Keratinocyte (primary cell): ENCODE results near the gene SPR. TPM values are rescaled to one million over a fixed set of nuclear protein-coding genes. Genes with fewer than 3 reads are reported as not detected.
A peak's percentile ranks its signal among the peaks of the same experiment; 100 is the strongest.

Source experiments
- DNase-seq: peaks from one replicate; pipeline ENCODE4 v3.0.0-alpha.2; 2011; ENCODE audit warnings: low read depth, missing footprints, low spot score
- FAIRE-seq: peaks from 2 replicates; lab custom pipeline; 2011; peaks lifted over from hg19 to GRCh38; lab: Jason Lieb, UNC
- H2AFZ ChIP-seq: 2 replicates; pipeline ENCODE4 v1.6.0; 2012; ENCODE audit warnings: low read length, control low read depth, inconsistent platforms; ENCODE audit not compliant: control insufficient read depth
- H3K27ac ChIP-seq: 2 replicates; pipeline ENCODE4 v1.5.1; 2011; ENCODE audit warnings: low read length; ENCODE audit not compliant: control insufficient read depth, insufficient read depth
- H3K27me3 ChIP-seq: 3 replicates; pipeline ENCODE4 v1.6.0; 2011; ENCODE audit warnings: low read length; ENCODE audit not compliant: control insufficient read depth, insufficient read depth; ENCODE audit errors: extremely low read depth
- H3K36me3 ChIP-seq, 2 experiments: 2 replicates in 1 of 2; 3 replicates in 1 of 2; pipeline ENCODE4 v1.5.1; 2011; ENCODE audit warnings: low read length in 2 of 2, mild to moderate bottlenecking in 1 of 2; ENCODE audit not compliant: control insufficient read depth in 2 of 2, insufficient read depth in 2 of 2; ENCODE audit errors: extremely low read depth in 1 of 2
- H3K4me1 ChIP-seq: 3 replicates; pipeline ENCODE4 v1.5.1; 2011; ENCODE audit warnings: low read length; ENCODE audit not compliant: control insufficient read depth, insufficient read depth; ENCODE audit errors: extremely low read depth
- H3K4me2 ChIP-seq: 3 replicates; pipeline ENCODE4 v1.6.0; 2011; ENCODE audit warnings: low read depth, low read length; ENCODE audit not compliant: control insufficient read depth, insufficient read depth; ENCODE audit errors: extremely low read depth
- H3K4me3 ChIP-seq, 3 experiments: fragments of 200-600 bp in 1 of 3; sonication (generic) in 1 of 3; 2 replicates in 2 of 3; 3 replicates in 1 of 3; pipeline ENCODE4 v1.5.1; 2011 to 2016; ENCODE audit warnings: low read length in 3 of 3, mild to moderate bottlenecking in 3 of 3, control low read depth in 2 of 3, inconsistent platforms in 1 of 3, low read depth in 1 of 3, mixed read lengths in 1 of 3, mixed run types in 1 of 3, moderate library complexity in 1 of 3; ENCODE audit not compliant: control insufficient read depth in 2 of 3, insufficient read depth in 2 of 3; ENCODE audit errors: extremely low read depth in 1 of 3
- H3K79me2 ChIP-seq: 2 replicates; pipeline ENCODE4 v1.6.0; 2012; ENCODE audit warnings: low read length; ENCODE audit not compliant: control insufficient read depth, insufficient read depth
- H3K9ac ChIP-seq: 3 replicates; pipeline ENCODE4 v1.6.0; 2011; ENCODE audit warnings: low read length; ENCODE audit not compliant: control insufficient read depth, insufficient read depth; ENCODE audit errors: extremely low read depth
- H3K9me1 ChIP-seq: 3 replicates; pipeline ENCODE4 v1.6.0; 2011; ENCODE audit warnings: low read length; ENCODE audit not compliant: control insufficient read depth, insufficient read depth; ENCODE audit errors: extremely low read depth
- H3K9me3 ChIP-seq: 2 replicates; pipeline ENCODE4 v1.5.1; 2012; ENCODE audit warnings: low read depth, low read length; ENCODE audit not compliant: control insufficient read depth
- H4K20me1 ChIP-seq: 3 replicates; pipeline ENCODE4 v1.6.0; 2011; ENCODE audit warnings: low read length; ENCODE audit not compliant: control insufficient read depth, insufficient read depth; ENCODE audit errors: extremely low read depth
- CTCF ChIP-seq, 3 experiments: IDR thresholded peaks in 1 of 3; conservative IDR thresholded peaks in 1 of 3; optimal IDR thresholded peaks in 1 of 3; 2 replicates in 2 of 3; 3 replicates in 1 of 3; pipeline versions ENCODE3 to v1.5.1; 2011; ENCODE audit warnings: low read length in 3 of 3, mild to moderate bottlenecking in 3 of 3, moderate library complexity in 2 of 3, control low read depth in 1 of 3, inconsistent platforms in 1 of 3; ENCODE audit not compliant: insufficient read depth in 2 of 3; ENCODE audit errors: extremely low read depth in 1 of 3
- EZH2 ChIP-seq: IDR thresholded peaks from one replicate; pipeline ENCODE4 v1.6.1; 2012; ENCODE audit warnings: inconsistent platforms, mild to moderate bottlenecking, low read length, moderate library complexity
- dilution Hi-C: fragments of 300-500 bp; cut with MboI; formaldehyde crosslinking; loops from one replicate; pipeline ENCODE4 v1.7.0; 2020; ENCODE audit warnings: low sequenced_read_pairs; ENCODE audit not compliant: extremely low pct_ligation_motif_present
- polyA plus RNA-seq, 5 experiments: library from polyadenylated mRNA; depleted of rRNA in 3 of 5; stranded (reverse) in 3 of 5; stranded (forward) in 1 of 5; unstranded in 1 of 5; fragments of >200 nt; gene quantifications; 1 replicate in 1 of 5; 2 replicates in 3 of 5; 3 replicates in 1 of 5; pipeline versions ENCODE4 v1.2.1 to v1.2.3, GENCODE V29; 2011 to 2012; ENCODE audit warnings: missing spikeins in 2 of 5, low read depth in 1 of 5, low replicate concordance in 1 of 5

SPR gene
- polyA plus RNA-seq, 1 donor (not counting 4 experiments of a cell fraction or from before 2014, with no cell fraction given) = 25.1 TPM

- peaks cover 3% of the 10 kb centered on the region for H3K4me1 ChIP-seq
- no peaks in the 10 kb centered on the region for H3K79me2 ChIP-seq
- peaks cover 62% of the 10 kb centered on the region for H3K27me3 ChIP-seq
- H3K9me3 ChIP-seq = no peaks in the 10 kb centered on the region
- peaks cover 7% of the 10 kb centered on the region for H4K20me1 ChIP-seq
- H3K9ac ChIP-seq = no peak overlapping the region
- no peak overlapping the region for H2AFZ ChIP-seq
- no peak for DNase-seq
- no peak overlapping the region for H3K4me2 ChIP-seq
- no peak for FAIRE-seq
- H3K4me3 ChIP-seq = no peak overlapping the region
- dilution Hi-C loops = no loop called here
- no peaks in the 10 kb centered on the region for H3K9me1 ChIP-seq
- no peaks in the 10 kb centered on the region for H3K36me3 ChIP-seq
- no peak overlapping the region for H3K27ac ChIP-seq
- TF ChIP-seq CTCF (optimal IDR thresholded peaks at IDR 0.05 in 1 of 3, IDR thresholded peaks at IDR 0.05 in 1 of 3, conservative IDR thresholded peaks at IDR 0.05 in 1 of 3; ENCODE audit: extremely low read depth in 1 of 3, insufficient read depth in 2 of 3, low read length in 3 of 3) = no peak
- no peak for TF ChIP-seq EZH2
Observed at GRCh38 chr2:72911256-72911655, 24.0 kb downstream of the SPR start.

- Histone ChIP-seq H3K27me3 (peaks cover 71% of the 10 kb centered on the region), H3K27ac (no peak overlapping the region), H3K9me1 (no peaks in the 10 kb centered on the region), H4K20me1 (peaks cover 8% of the 10 kb centered on the region), H3K4me2 (no peak overlapping the region), H2AFZ (no peak overlapping the region), H3K4me1 (peaks cover 17% of the 10 kb centered on the region), H3K9me3 (no peaks in the 10 kb centered on the region), H3K9ac (no peak overlapping the region), H3K36me3 (no peaks in the 10 kb centered on the region), H3K4me3 (no peak overlapping the region), H3K79me2 (no peaks in the 10 kb centered on the region)
- dilution Hi-C loops = no loop called here
- no peak for DNase-seq
- TF ChIP-seq CTCF (optimal IDR thresholded peaks at IDR 0.05 in 1 of 3, IDR thresholded peaks at IDR 0.05 in 1 of 3, conservative IDR thresholded peaks at IDR 0.05 in 1 of 3; ENCODE audit: extremely low read depth in 1 of 3, insufficient read depth in 2 of 3, low read length in 3 of 3) (peak in 2 of 3 experiments; percentile 31 to 45), EZH2 (peak; percentile 81)
- no peak for FAIRE-seq
Observed at GRCh38 chr2:72913486-72914205, 26.4 kb downstream of the SPR start.
